Measurements from ENCODE around the gene USP25.

USP25 gene

GRCh38 chr21:15752763-15753407, 23.1 kb downstream of the USP25 start:
- peak; percentile 98 for DNase-seq (ENCODE audit: low read depth, low spot score)
- H3K27me3 ChIP-seq (ENCODE audit: insufficient read depth, insufficient read length), result no peaks in the 10 kb centered on the region
- H3K9ac ChIP-seq (ENCODE audit: insufficient read length, low read depth), result no peak overlapping the region
- H3K4me1 ChIP-seq (ENCODE audit: insufficient read depth, insufficient read length), result no peaks in the 10 kb centered on the region
- peaks cover 32% of the 10 kb centered on the region for H3K9me3 ChIP-seq (ENCODE audit: insufficient read depth, low read length)
- no peak for TF ChIP-seq ZNF274 (IDR thresholded peaks at IDR 0.05; ENCODE audit: low read depth, low read length)
- peaks cover 3% of the 10 kb centered on the region for H3K36me3 ChIP-seq (ENCODE audit: insufficient read depth, insufficient read length, low read length)
- H3K4me3 ChIP-seq (ENCODE audit: insufficient read length, low read depth), result no peak overlapping the region

- DNase-seq (ENCODE audit: low read depth, low spot score), result no peak
- H3K9ac ChIP-seq (ENCODE audit: insufficient read length, low read depth), result no peak overlapping the region
- no peaks in the 10 kb centered on the region for H3K4me1 ChIP-seq (ENCODE audit: insufficient read depth, insufficient read length)
Observed at GRCh38 chr21:15753741-15754140, 24.0 kb downstream of the USP25 start.

GRCh38 chr21:15754640-15755039, 24.9 kb downstream of the USP25 start:
- TF ChIP-seq SUZ12 (IDR thresholded peaks at IDR 0.05; ENCODE audit: extremely low read depth, insufficient read depth, insufficient read length) (no peak), ZNF274 (IDR thresholded peaks at IDR 0.05; ENCODE audit: low read depth, low read length) (no peak)
- Histone ChIP-seq H3K9ac (ENCODE audit: insufficient read length, low read depth) (no peak overlapping the region), H3K36me3 (ENCODE audit: insufficient read depth, insufficient read length, low read length) (peaks cover 3% of the 10 kb centered on the region), H3K4me1 (ENCODE audit: insufficient read depth, insufficient read length) (no peaks in the 10 kb centered on the region), H3K9me3 (ENCODE audit: insufficient read depth, low read length) (peaks cover 49% of the 10 kb centered on the region), H3K4me3 (ENCODE audit: insufficient read length, low read depth) (no peak overlapping the region), H3K27me3 (ENCODE audit: insufficient read depth, insufficient read length) (no peaks in the 10 kb centered on the region)
- no peak for DNase-seq (ENCODE audit: low read depth, low spot score)

More at GRCh38 chr21:15753741-15754140, 24.0 kb downstream of the USP25 start:
- Histone ChIP-seq H3K36me3 (ENCODE audit: insufficient read depth, insufficient read length, low read length) (peaks cover 3% of the 10 kb centered on the region), H3K27me3 (ENCODE audit: insufficient read depth, insufficient read length) (no peaks in the 10 kb centered on the region), H3K4me3 (ENCODE audit: insufficient read length, low read depth) (no peak overlapping the region), H3K9me3 (ENCODE audit: insufficient read depth, low read length) (peaks cover 41% of the 10 kb centered on the region)
- TF ChIP-seq YY1 (IDR thresholded peaks at IDR 0.05; ENCODE audit: insufficient read depth, insufficient read length) (no peak), SUZ12 (IDR thresholded peaks at IDR 0.05; ENCODE audit: extremely low read depth, insufficient read depth, insufficient read length) (no peak), ZNF274 (IDR thresholded peaks at IDR 0.05; ENCODE audit: low read depth, low read length) (no peak)

GRCh38 chr21:15755125-15755524, 25.3 kb downstream of the USP25 start:
- H3K4me3 ChIP-seq (ENCODE audit: insufficient read length, low read depth), result no peak overlapping the region
- H3K9ac ChIP-seq (ENCODE audit: insufficient read length, low read depth), result no peak overlapping the region
- DNase-seq (ENCODE audit: low read depth, low spot score), result no peak
- H3K9me3 ChIP-seq (ENCODE audit: insufficient read depth, low read length), result peaks cover 49% of the 10 kb centered on the region
- no peaks in the 10 kb centered on the region for H3K27me3 ChIP-seq (ENCODE audit: insufficient read depth, insufficient read length)
- TF ChIP-seq YY1 (IDR thresholded peaks at IDR 0.05; ENCODE audit: insufficient read depth, insufficient read length) (no peak), ZNF274 (IDR thresholded peaks at IDR 0.05; ENCODE audit: low read depth, low read length) (no peak), SUZ12 (IDR thresholded peaks at IDR 0.05; ENCODE audit: extremely low read depth, insufficient read depth, insufficient read length) (no peak)
- peaks cover 3% of the 10 kb centered on the region for H3K36me3 ChIP-seq (ENCODE audit: insufficient read depth, insufficient read length, low read length)
- H3K4me1 ChIP-seq (ENCODE audit: insufficient read depth, insufficient read length), result no peaks in the 10 kb centered on the region

GRCh38 chr21:15759469-15759868, 29.7 kb downstream of the USP25 start:
- no peak for TF ChIP-seq YY1 (IDR thresholded peaks at IDR 0.05; ENCODE audit: insufficient read depth, insufficient read length)
- no peak for TF ChIP-seq SUZ12 (IDR thresholded peaks at IDR 0.05; ENCODE audit: extremely low read depth, insufficient read depth, insufficient read length)
- H3K9ac ChIP-seq (ENCODE audit: insufficient read length, low read depth), result no peak overlapping the region
- H3K4me3 ChIP-seq (ENCODE audit: insufficient read length, low read depth), result no peak overlapping the region
- peaks cover 45% of the 10 kb centered on the region for H3K9me3 ChIP-seq (ENCODE audit: insufficient read depth, low read length)
- peaks cover 3% of the 10 kb centered on the region for H3K36me3 ChIP-seq (ENCODE audit: insufficient read depth, insufficient read length, low read length)
- H3K27me3 ChIP-seq (ENCODE audit: insufficient read depth, insufficient read length), result no peaks in the 10 kb centered on the region
- DNase-seq (ENCODE audit: low read depth, low spot score), result no peak
- no peaks in the 10 kb centered on the region for H3K4me1 ChIP-seq (ENCODE audit: insufficient read depth, insufficient read length)

- TF ChIP-seq YY1 (IDR thresholded peaks at IDR 0.05; ENCODE audit: insufficient read depth, insufficient read length), result no peak
- no peak for TF ChIP-seq ZNF274 (IDR thresholded peaks at IDR 0.05; ENCODE audit: low read depth, low read length)
- TF ChIP-seq SUZ12 (IDR thresholded peaks at IDR 0.05; ENCODE audit: extremely low read depth, insufficient read depth, insufficient read length), result no peak
Observed at GRCh38 chr21:15761507-15762100, 31.8 kb downstream of the USP25 start.

GRCh38 chr21:15763359-15763758, 33.6 kb downstream of the USP25 start:
- Histone ChIP-seq H3K36me3 (ENCODE audit: insufficient read depth, insufficient read length, low read length) (peaks cover 25% of the 10 kb centered on the region), H3K9ac (ENCODE audit: insufficient read length, low read depth) (no peak overlapping the region), H3K4me1 (ENCODE audit: insufficient read depth, insufficient read length) (no peaks in the 10 kb centered on the region), H3K27me3 (ENCODE audit: insufficient read depth, insufficient read length) (no peaks in the 10 kb centered on the region), H3K4me3 (ENCODE audit: insufficient read length, low read depth) (no peak overlapping the region), H3K9me3 (ENCODE audit: insufficient read depth, low read length) (peaks cover 12% of the 10 kb centered on the region)
- TF ChIP-seq ZNF274 (IDR thresholded peaks at IDR 0.05; ENCODE audit: low read depth, low read length) (no peak), SUZ12 (IDR thresholded peaks at IDR 0.05; ENCODE audit: extremely low read depth, insufficient read depth, insufficient read length) (no peak), YY1 (IDR thresholded peaks at IDR 0.05; ENCODE audit: insufficient read depth, insufficient read length) (no peak)
- no peak for DNase-seq (ENCODE audit: low read depth, low spot score)

More at GRCh38 chr21:15761507-15762100, 31.8 kb downstream of the USP25 start:
- DNase-seq (ENCODE audit: low read depth, low spot score), result no peak
- no peaks in the 10 kb centered on the region for H3K27me3 ChIP-seq (ENCODE audit: insufficient read depth, insufficient read length)
- peaks cover 19% of the 10 kb centered on the region for H3K36me3 ChIP-seq (ENCODE audit: insufficient read depth, insufficient read length, low read length)
- no peak overlapping the region for H3K9ac ChIP-seq (ENCODE audit: insufficient read length, low read depth)
- H3K9me3 ChIP-seq (ENCODE audit: insufficient read depth, low read length), result peaks cover 30% of the 10 kb centered on the region
- H3K4me1 ChIP-seq (ENCODE audit: insufficient read depth, insufficient read length), result no peaks in the 10 kb centered on the region
- no peak overlapping the region for H3K4me3 ChIP-seq (ENCODE audit: insufficient read length, low read depth)

Measured in NT2/D1 (cell line).